Measurements from ENCODE around the gene GGA1.

The GGA1 gene

GRCh38 chr22:37608477-37609239, at the start of gene GGA1:
TSS of gene GGA1 (plus strand) at chr22:37608834. CDS start at chr22:37608861, 27 bp downstream.
- peak; percentile 89 for DNase-seq

GRCh38 chr22:37559521-37559900, 49.1 kb upstream of the GGA1 start:
- no peak for DNase-seq

GRCh38 chr22:37559901-37560607, 48.6 kb upstream of the GGA1 start, which contains the start of gene CDC42EP1:
TSS of gene CDC42EP1 (plus strand) at chr22:37560480. CDS start at chr22:37566350, 5,870 bp downstream.
- DNase-seq: no peak

GRCh38 chr22:37560608-37561211, 47.9 kb upstream of the GGA1 start:
- no peak for DNase-seq

- peak; percentile 83 for DNase-seq
These were observed 47.2 kb upstream of the GGA1 start for GRCh38 chr22:37561212-37562048.

- DNase-seq: no peak
These were observed 46.4 kb upstream of the GGA1 start for GRCh38 chr22:37562049-37562875.

GRCh38 chr22:37563153-37564081, 45.2 kb upstream of the GGA1 start:
- no peak for DNase-seq

GRCh38 chr22:37564111-37564711, 44.4 kb upstream of the GGA1 start:
- no peak for DNase-seq

GRCh38 chr22:37565830-37566229, 42.8 kb upstream of the GGA1 start:
- no peak for DNase-seq

- DNase-seq: no peak
These were observed 42.3 kb upstream of the GGA1 start for GRCh38 chr22:37566329-37566837.

GRCh38 chr22:37566903-37567798, 41.5 kb upstream of the GGA1 start:
- peak; percentile 75 for DNase-seq

GRCh38 chr22:37568012-37568411, 40.6 kb upstream of the GGA1 start:
- DNase-seq: no peak

GRCh38 chr22:37568448-37569008, 40.1 kb upstream of the GGA1 start:
- no peak for DNase-seq

- DNase-seq: no peak
These were observed 39.4 kb upstream of the GGA1 start for GRCh38 chr22:37569009-37569920.

GRCh38 chr22:37569921-37570660, 38.5 kb upstream of the GGA1 start:
- no peak for DNase-seq

GRCh38 chr22:37570661-37570976, 38.0 kb upstream of the GGA1 start:
- DNase-seq: no peak

Measured in 8988T (cell line).